Measurements from ENCODE around the gene ZC3H10.

GRCh38 chr12:56080556-56081138 is 37.4 kb upstream of the ZC3H10 start:
- no peak for TF ChIP-seq CTCF (conservative IDR thresholded peaks at IDR 0.05 in 1 of 2, IDR thresholded peaks at IDR 0.05 in 1 of 2; ENCODE audit: extremely low read depth in 1 of 2, insufficient read depth in 1 of 2, low read depth in 1 of 2, low read length in 2 of 2)
- no peak for TF ChIP-seq EZH2 (IDR thresholded peaks at IDR 0.05; ENCODE audit: borderline replicate concordance, low read length)

Data from mammary epithelial cell (primary cell).